ENCODE results near the gene RAP2C. TPM values are rescaled to one million over a fixed set of nuclear protein-coding genes. Genes with fewer than 3 reads are reported as not detected.
"Not testable (repeated sequence)": the region's sequence is repeated elsewhere in the genome, so short reads cannot be mapped to it uniquely, and the experiment has no call there.

The RAP2C gene
- total and polyA plus RNA-seq, 7 donors, result 10.3 to 19.8 (median 16.3) TPM

DNA sequence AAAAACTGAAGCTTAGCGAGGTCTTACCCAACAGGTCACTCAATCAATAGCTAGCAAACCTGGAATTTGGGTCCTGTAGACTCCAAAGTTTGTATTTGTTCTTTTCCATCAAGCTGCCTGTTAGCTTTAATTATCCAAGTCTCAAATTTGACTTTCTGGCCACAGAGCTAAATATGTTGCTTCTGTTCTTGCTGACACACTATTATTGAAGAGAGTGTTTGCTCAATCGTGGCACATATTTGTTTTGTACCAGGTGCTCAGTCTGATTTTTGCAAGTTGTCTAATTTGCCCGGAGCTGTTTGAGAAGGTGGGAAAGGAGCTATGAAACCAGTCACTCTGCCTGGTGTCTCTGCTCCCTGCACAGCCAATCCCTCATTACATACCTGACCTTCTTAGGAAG is 49.7 kb downstream of the RAP2C start:
- no peak overlapping the region for H3K27ac ChIP-seq
- H3K27me3 ChIP-seq, result no peaks in the 10 kb centered on the region
- WGBS, 2 donors, result 43 to 69% methylated on average over 3 of the region's 3 CpGs
- TF ChIP-seq EP300 (IDR thresholded peaks at IDR 0.05), result no peak
- no peak for TF ChIP-seq POLR2AphosphoS5 (IDR thresholded peaks at IDR 0.05)
- no peak for TF ChIP-seq POLR2A (IDR thresholded peaks at IDR 0.05)
- TF ChIP-seq, protein P1, sequence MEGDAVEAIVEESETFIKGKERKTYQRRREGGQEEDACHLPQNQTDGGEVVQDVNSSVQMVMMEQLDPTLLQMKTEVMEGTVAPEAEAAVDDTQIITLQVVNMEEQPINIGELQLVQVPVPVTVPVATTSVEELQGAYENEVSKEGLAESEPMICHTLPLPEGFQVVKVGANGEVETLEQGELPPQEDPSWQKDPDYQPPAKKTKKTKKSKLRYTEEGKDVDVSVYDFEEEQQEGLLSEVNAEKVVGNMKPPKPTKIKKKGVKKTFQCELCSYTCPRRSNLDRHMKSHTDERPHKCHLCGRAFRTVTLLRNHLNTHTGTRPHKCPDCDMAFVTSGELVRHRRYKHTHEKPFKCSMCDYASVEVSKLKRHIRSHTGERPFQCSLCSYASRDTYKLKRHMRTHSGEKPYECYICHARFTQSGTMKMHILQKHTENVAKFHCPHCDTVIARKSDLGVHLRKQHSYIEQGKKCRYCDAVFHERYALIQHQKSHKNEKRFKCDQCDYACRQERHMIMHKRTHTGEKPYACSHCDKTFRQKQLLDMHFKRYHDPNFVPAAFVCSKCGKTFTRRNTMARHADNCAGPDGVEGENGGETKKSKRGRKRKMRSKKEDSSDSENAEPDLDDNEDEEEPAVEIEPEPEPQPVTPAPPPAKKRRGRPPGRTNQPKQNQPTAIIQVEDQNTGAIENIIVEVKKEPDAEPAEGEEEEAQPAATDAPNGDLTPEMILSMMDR (IDR thresholded peaks at IDR 0.05), result no peak
- H3K9me3 ChIP-seq, result no peaks in the 10 kb centered on the region
- H3K4me3 ChIP-seq, result no peak overlapping the region
- H3K4me1 ChIP-seq, result no peaks in the 10 kb centered on the region
- no peak for DNase-seq
- intact Hi-C loops (cut with DNase I), result no loop called here
- H3K36me3 ChIP-seq, result no peaks in the 10 kb centered on the region

DNA sequence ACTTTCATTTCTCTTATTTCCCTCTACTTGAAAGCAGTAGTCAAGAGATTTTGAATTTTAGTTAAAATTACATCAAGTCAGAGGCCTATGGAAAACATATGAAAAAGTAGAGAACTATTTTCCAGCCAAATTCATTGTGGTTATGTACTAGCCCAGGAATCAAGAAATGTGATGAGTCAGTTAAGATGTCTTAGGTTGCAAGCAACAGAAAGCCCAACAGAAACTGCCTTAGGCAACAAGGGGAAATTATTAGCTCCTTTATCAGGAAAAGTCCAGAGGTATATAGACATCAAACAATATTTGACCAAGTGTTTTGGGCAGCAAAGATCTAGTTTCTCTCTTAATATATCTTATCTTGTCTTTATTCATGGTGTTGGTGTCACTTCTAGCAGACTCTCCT is 53.6 kb downstream of the RAP2C start:
- intact Hi-C loops (cut with DNase I), result no loop called here
- TF ChIP-seq POLR2A (IDR thresholded peaks at IDR 0.05), result no peak
- no peak for TF ChIP-seq POLR2AphosphoS5 (IDR thresholded peaks at IDR 0.05)
- TF ChIP-seq EP300 (IDR thresholded peaks at IDR 0.05), result no peak
- TF ChIP-seq, protein P1 (IDR thresholded peaks at IDR 0.05), result no peak
- Histone ChIP-seq H3K27ac (no peak overlapping the region), H3K36me3 (no peaks in the 10 kb centered on the region), H3K9me3 (no peaks in the 10 kb centered on the region), H3K4me1 (no peaks in the 10 kb centered on the region), H3K27me3 (no peaks in the 10 kb centered on the region), H3K4me3 (no peak overlapping the region)
- no peak for DNase-seq

DNA sequence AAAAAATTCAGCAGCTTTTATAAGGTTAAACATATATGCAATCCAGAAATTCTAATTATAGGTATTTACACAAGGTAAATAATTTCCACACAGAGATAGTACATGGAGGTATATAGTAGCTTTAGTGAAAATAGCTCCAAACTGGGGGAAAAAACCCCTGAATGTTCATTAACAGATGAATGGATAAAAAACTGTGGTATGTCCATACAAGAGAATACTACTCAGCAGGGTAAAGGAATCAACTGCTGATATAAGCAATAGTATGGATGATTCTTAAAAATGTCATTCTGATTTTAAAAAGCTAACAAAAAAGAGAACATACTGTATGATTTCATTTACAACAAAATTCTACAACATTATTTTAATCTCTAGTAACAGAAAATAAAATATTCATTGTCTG is 54.2 kb downstream of the RAP2C start:
- intact Hi-C loops (cut with DNase I), result no loop called here
- DNase-seq, result no peak
- Histone ChIP-seq H3K4me3 (no peak overlapping the region), H3K27me3 (no peaks in the 10 kb centered on the region), H3K36me3 (no peaks in the 10 kb centered on the region), H3K27ac (no peak overlapping the region), H3K4me1 (no peaks in the 10 kb centered on the region), H3K9me3 (no peaks in the 10 kb centered on the region)
- TF ChIP-seq POLR2AphosphoS5 (IDR thresholded peaks at IDR 0.05) (no peak), POLR2A (IDR thresholded peaks at IDR 0.05) (no peak), EP300 (IDR thresholded peaks at IDR 0.05) (no peak)
- TF ChIP-seq, protein P1 (IDR thresholded peaks at IDR 0.05), result no peak

DNA sequence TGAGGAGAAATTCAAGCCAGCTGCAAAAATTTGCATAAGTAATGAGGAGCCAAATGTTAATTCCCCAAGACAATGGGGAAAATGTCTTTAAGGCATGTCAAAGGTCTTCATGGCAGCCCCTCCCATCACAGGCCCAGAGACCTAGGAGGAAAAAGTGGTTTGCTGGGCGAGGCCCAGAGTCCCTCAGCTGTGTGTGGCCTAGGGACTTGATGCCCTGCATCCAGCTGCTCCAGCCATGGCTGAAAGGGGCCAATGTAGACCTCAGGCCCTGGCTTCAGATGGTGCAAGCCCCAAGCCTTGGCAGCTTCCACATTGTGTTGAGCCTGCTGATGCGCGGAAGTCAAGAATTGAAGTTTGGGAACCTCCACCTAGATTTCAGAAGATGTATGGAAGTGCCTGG is 56.2 kb downstream of the RAP2C start:
- H3K4me1 ChIP-seq; intact Hi-C loops (cut with DNase I); H3K4me3 ChIP-seq; H3K9me3 ChIP-seq; DNase-seq; H3K27ac ChIP-seq; H3K27me3 ChIP-seq; H3K36me3 ChIP-seq: not testable (repeated sequence)
- WGBS, 2 donors, result 93 to 95% methylated on average over 3 of the region's 3 CpGs

DNA sequence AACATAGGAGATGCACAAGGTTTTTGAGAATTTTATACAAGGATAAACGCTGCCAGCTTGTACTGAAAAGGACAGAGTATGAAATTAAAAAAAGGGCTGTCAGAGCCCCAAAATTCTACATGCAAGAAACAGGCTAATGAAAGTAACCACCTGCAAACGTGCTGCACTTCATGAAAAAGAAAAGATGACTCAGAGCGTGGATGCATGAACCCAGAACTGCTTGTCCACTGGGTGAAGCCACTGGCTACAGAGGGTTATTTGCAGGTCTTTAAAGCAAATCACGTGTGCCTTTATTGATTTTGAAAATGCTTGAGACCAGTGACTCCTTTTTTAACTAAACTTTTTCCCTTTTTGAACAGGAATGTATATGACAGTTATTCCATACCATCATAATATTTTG is 66.1 kb downstream of the RAP2C start:
- WGBS, 2 donors, result 69 to 77% methylated on average over 4 of the region's 4 CpGs
- Histone ChIP-seq H3K4me3 (no peak overlapping the region), H3K27me3 (no peaks in the 10 kb centered on the region), H3K9me3 (no peaks in the 10 kb centered on the region), H3K36me3 (no peaks in the 10 kb centered on the region), H3K4me1 (no peaks in the 10 kb centered on the region), H3K27ac (no peak overlapping the region)
- intact Hi-C loops (cut with DNase I), result no loop called here
- TF ChIP-seq POLR2A (IDR thresholded peaks at IDR 0.05) (no peak), POLR2AphosphoS5 (IDR thresholded peaks at IDR 0.05) (no peak), EP300 (IDR thresholded peaks at IDR 0.05) (no peak)
- TF ChIP-seq, protein P1 (IDR thresholded peaks at IDR 0.05), result no peak
- no peak for DNase-seq

Other genes with a start within 250 kb of the RAP2C start
- 10 to 100 TPM; 11.3 to 15.0 (median 11.6) TPM for gene STK26, start 196.1 kb downstream of the RAP2C start, total RNA-seq
- 10 to 100 TPM; 10.2 to 18.7 (median 11.2) TPM for gene STK26, start 196.1 kb downstream of the RAP2C start, polyA plus RNA-seq
- gene FRMD7, start 91.4 kb downstream of the RAP2C start, total RNA-seq, result under 1 TPM in 1 of 4 donors, not detected in 3; 0.55 TPM
- under 1 TPM in 1 of 3 donors, not detected in 2; under 0.01 TPM for gene FRMD7, start 91.4 kb downstream of the RAP2C start, polyA plus RNA-seq